Natural killer cell (primary cell): ENCODE measurements around the gene EPHA10. TPM values are rescaled to one million over a fixed set of nuclear protein-coding genes. Genes with fewer than 3 reads are reported as not detected.
"Not testable (repeated sequence)": the region's sequence is repeated elsewhere in the genome, so short reads cannot be mapped to it uniquely, and the experiment has no call there.

Experiments
- ATAC-seq, 3 donors: fragments of 150-1000 bp in 2 of 3; fragments of 200-7000 bp in 1 of 3; cut with Tn5 transposase; 1 replicate in 1 of 3; 2 replicates in 2 of 3; pipeline ENCODE4 v1.10.0; 2021; ENCODE audit warnings: mild to moderate bottlenecking in 2 of 3, moderate library complexity in 2 of 3
- DNase-seq, 2 donors: peaks; one replicate each; pipeline versions ENCODE4 v3.0.0 to v3.0.0-alpha.2; 2013 to 2021; ENCODE audit warnings: mixed read lengths in 1 of 2
- H3K27ac ChIP-seq: one replicate; pipeline ENCODE4 v1.5.1; 2013; ENCODE audit warnings: mild to moderate bottlenecking, low read length
- H3K27me3 ChIP-seq: one replicate; pipeline ENCODE4 v1.6.1; 2013; ENCODE audit warnings: low read length; ENCODE audit not compliant: control insufficient read depth, insufficient read depth
- H3K36me3 ChIP-seq: one replicate; pipeline ENCODE4 v1.6.1; 2013; ENCODE audit warnings: low read length; ENCODE audit not compliant: control insufficient read depth, insufficient read depth
- H3K4me1 ChIP-seq: one replicate; pipeline ENCODE4 v1.6.1; 2013; ENCODE audit warnings: low read length; ENCODE audit not compliant: control insufficient read depth, insufficient read depth
- H3K4me3 ChIP-seq: one replicate; pipeline ENCODE4 v1.5.1; 2013; ENCODE audit warnings: low read length
- H3K9me3 ChIP-seq: one replicate; pipeline ENCODE4 v1.6.1; 2013; ENCODE audit warnings: low read length; ENCODE audit not compliant: control insufficient read depth, insufficient read depth
- H3K27ac Mint-ChIP-seq, 2 donors: one replicate each; pipeline ENCODE4 v1.8.0; 2022; ENCODE audit warnings: mild to moderate bottlenecking in 2 of 2, mixed read lengths in 2 of 2, moderate library complexity in 1 of 2
- H3K27me3 Mint-ChIP-seq, 2 donors: one replicate each; pipeline ENCODE4 v1.8.0; 2022; ENCODE audit warnings: low read depth in 2 of 2, mixed read lengths in 2 of 2
- H3K36me3 Mint-ChIP-seq: one replicate; pipeline ENCODE4 v1.8.0; 2022; ENCODE audit warnings: mixed read lengths
- H3K4me1 Mint-ChIP-seq, 2 donors: one replicate each; pipeline ENCODE4 v1.8.0; 2022; ENCODE audit warnings: mixed read lengths in 2 of 2
- H3K4me3 Mint-ChIP-seq: one replicate; pipeline ENCODE4 v1.8.0; 2022; ENCODE audit warnings: mild to moderate bottlenecking, moderate library complexity, mixed read lengths
- H3K9me3 Mint-ChIP-seq, 2 donors: one replicate each; pipeline ENCODE4 v1.8.0; 2022; ENCODE audit warnings: mixed read lengths in 2 of 2
- WGBS: methylation state at CpG from one replicate; pipeline ENCODE4 v1.1.7; 2013; ENCODE audit warnings: missing lambda C conversion rate; ENCODE audit not compliant: insufficient coverage; 5-methylcytosine and 5-hydroxymethylcytosine counted together
- intact Hi-C: fragments of 100-400 bp; cut with micrococcal nuclease; formaldehyde crosslinking; loops from one replicate; pipeline ENCODE4 v1.14.2; 2022
- total RNA-seq, 4 donors: library from RNA; stranded (reverse); fragments of 120-200 nt in 1 of 4; gene quantifications; one replicate each; pipeline versions ENCODE4 v1.2.3 to v1.2.4, GENCODE V29; 2013 to 2022
- TF ChIP-seq, protein P1 (sequence below): fragments of 200-600 bp; IDR thresholded peaks from one replicate; pipeline ENCODE4 v1.8.0; 2022; ENCODE audit warnings: antibody characterized with exemption

EPHA10 gene
- total RNA-seq, 3 donors from 2014 or later (not counting 1 experiment from before 2014, with no cell fraction given): not detected

DNA sequence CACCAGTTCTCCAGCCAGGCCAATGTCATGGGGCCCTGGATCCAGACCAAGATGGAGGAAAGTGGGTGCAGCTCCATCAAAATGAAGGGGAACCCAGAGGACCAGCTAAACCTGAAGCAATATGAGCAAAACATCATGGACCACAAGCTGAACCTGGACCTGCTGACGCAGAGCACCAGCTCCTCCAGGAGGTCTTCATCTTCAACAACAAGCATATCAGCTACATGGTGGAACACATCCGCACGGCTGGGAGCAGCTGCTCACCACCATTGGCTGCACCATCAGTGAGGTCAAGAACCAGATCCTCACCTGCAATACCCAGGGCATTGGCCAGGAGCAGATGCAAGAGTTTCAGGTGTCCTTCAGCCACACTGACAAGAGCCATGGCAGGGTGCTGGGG, 13.7 kb upstream of the EPHA10 start:
- Mint-ChIP-seq H3K4me3 (no peak overlapping the region), H3K27ac (no peak overlapping the region), H3K27me3 (peaks cover 14 to 18% of the 10 kb centered on the region in 2 donors), H3K36me3 (no peaks in the 10 kb centered on the region), H3K9me3 (no peaks in the 10 kb centered on the region), H3K4me1 (no peaks in the 10 kb centered on the region)
- H3K4me1 ChIP-seq: no peaks in the 10 kb centered on the region
- DNase-seq: no peak
- no peak overlapping the region for H3K27ac ChIP-seq
- no peaks in the 10 kb centered on the region for H3K9me3 ChIP-seq
- TF ChIP-seq, protein P1, sequence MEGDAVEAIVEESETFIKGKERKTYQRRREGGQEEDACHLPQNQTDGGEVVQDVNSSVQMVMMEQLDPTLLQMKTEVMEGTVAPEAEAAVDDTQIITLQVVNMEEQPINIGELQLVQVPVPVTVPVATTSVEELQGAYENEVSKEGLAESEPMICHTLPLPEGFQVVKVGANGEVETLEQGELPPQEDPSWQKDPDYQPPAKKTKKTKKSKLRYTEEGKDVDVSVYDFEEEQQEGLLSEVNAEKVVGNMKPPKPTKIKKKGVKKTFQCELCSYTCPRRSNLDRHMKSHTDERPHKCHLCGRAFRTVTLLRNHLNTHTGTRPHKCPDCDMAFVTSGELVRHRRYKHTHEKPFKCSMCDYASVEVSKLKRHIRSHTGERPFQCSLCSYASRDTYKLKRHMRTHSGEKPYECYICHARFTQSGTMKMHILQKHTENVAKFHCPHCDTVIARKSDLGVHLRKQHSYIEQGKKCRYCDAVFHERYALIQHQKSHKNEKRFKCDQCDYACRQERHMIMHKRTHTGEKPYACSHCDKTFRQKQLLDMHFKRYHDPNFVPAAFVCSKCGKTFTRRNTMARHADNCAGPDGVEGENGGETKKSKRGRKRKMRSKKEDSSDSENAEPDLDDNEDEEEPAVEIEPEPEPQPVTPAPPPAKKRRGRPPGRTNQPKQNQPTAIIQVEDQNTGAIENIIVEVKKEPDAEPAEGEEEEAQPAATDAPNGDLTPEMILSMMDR: no peak
- WGBS: 80% methylated on average over 3 of the region's 3 CpGs
- no peak for ATAC-seq
- H3K27me3 ChIP-seq: no peaks in the 10 kb centered on the region
- intact Hi-C loops: no loop called here
- no peaks in the 10 kb centered on the region for H3K36me3 ChIP-seq
- H3K4me3 ChIP-seq: no peak overlapping the region

DNA sequence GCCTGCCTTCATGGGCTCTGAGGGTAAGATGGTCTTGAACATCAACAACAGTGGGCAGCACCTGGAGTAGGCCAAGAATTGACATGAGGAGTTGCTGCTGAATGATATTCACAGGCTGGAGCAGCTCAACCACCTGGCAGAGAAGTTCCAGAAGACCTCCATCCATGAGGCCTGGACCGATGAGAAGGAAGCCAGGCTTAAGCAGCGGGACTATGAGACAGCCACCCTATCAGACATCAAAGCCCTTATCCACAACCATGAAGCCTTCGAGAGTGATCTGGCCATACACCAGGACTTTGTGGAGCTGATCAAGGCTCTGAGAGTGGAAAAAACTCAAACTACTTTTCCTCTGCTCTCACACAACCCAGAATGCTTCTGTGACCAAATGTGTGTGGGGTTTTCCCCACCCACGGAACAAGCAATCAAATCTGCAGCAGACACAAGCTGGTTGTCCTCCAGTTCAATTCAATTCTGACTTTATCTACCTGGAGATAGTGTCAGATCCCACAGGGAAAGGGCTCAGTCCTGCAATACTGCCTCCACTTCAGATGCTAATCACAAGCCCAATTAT, 12.1 kb upstream of the EPHA10 start:
- no peak overlapping the region for H3K4me3 Mint-ChIP-seq
- H3K27ac Mint-ChIP-seq: no peak overlapping the region
- no peaks in the 10 kb centered on the region for H3K27me3 ChIP-seq
- WGBS: 71% methylated on average over 4 of the region's 4 CpGs
- ATAC-seq: no peak
- H3K27ac ChIP-seq: no peak overlapping the region
- H3K36me3 Mint-ChIP-seq: no peaks in the 10 kb centered on the region
- DNase-seq: no peak
- H3K36me3 ChIP-seq: no peaks in the 10 kb centered on the region
- no peaks in the 10 kb centered on the region for H3K4me1 Mint-ChIP-seq
- no peaks in the 10 kb centered on the region for H3K4me1 ChIP-seq
- peaks cover 20 to 25% of the 10 kb centered on the region in 2 donors for H3K27me3 Mint-ChIP-seq
- H3K4me3 ChIP-seq: no peak overlapping the region
- no peaks in the 10 kb centered on the region for H3K9me3 Mint-ChIP-seq
- intact Hi-C loops: no loop called here
- no peaks in the 10 kb centered on the region for H3K9me3 ChIP-seq
- TF ChIP-seq, protein P1: no peak

DNA sequence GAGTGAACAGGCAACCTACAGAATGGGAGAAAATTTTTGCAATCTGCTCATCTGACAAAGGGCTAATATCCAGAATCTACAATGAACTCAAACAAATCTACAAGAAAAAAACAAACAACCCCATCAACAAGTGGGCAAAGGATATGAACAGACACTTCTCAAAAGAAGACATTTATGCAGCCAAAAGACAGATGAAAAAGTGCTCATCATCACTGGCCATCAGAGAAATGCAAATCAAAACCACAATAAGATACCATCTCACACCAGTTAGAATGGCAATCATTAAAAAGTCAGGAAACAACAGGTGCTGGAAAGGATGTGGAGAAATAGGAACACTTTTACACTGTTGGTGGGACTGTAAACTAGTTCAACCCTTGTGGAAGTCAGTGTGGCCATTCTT, 6.5 kb upstream of the EPHA10 start:
- ATAC-seq, H3K4me3 Mint-ChIP-seq, intact Hi-C loops: not testable (repeated sequence)

DNA sequence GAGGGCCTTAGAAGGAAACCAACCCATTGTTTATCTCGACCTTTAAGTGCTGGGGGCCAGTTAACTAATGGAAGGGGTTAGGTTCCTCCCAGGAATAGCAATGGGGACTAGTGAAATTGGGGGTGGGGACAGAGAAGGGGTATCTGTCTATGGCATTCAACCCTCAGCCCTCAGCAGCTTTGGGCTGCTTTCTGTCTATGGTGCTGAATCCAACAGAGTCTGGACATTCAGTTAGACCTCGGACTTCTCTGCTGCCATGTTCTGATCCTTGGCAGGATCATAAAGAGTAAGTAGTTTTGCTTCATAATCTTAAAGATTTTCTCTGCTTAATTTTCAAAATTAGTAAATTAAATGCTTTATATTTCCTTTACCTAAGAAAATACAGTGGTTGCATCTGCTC, 2.6 kb upstream of the EPHA10 start:
- ATAC-seq (no peak), DNase-seq (no peak)
- H3K9me3 Mint-ChIP-seq: peaks cover 0 to 2% of the 10 kb centered on the region in 2 donors
- WGBS: 9% methylated on average over 1 of the region's 2 CpGs
- peaks cover 7% of the 10 kb centered on the region for H3K4me1 ChIP-seq
- no peak overlapping the region for H3K4me3 ChIP-seq
- H3K9me3 ChIP-seq: no peaks in the 10 kb centered on the region
- TF ChIP-seq, protein P1: no peak
- intact Hi-C loops: no loop called here
- peaks cover 68 to 76% of the 10 kb centered on the region in 2 donors for H3K27me3 Mint-ChIP-seq
- H3K36me3 ChIP-seq: no peaks in the 10 kb centered on the region
- H3K36me3 Mint-ChIP-seq: no peaks in the 10 kb centered on the region
- H3K27ac ChIP-seq: no peak overlapping the region
- peaks cover 30% of the 10 kb centered on the region for H3K27me3 ChIP-seq
- peaks cover 0 to 10% of the 10 kb centered on the region in 2 donors for H3K4me1 Mint-ChIP-seq
- no peak overlapping the region for H3K27ac Mint-ChIP-seq
- no peak overlapping the region for H3K4me3 Mint-ChIP-seq

More for the DNA sequence above, 6.5 kb upstream of the EPHA10 start:
- not testable (repeated sequence) for H3K9me3 Mint-ChIP-seq, H3K4me3 ChIP-seq, H3K9me3 ChIP-seq, H3K36me3 ChIP-seq, H3K4me1 ChIP-seq, H3K36me3 Mint-ChIP-seq, H3K27ac Mint-ChIP-seq, DNase-seq, H3K4me1 Mint-ChIP-seq, H3K27ac ChIP-seq
- H3K27me3 ChIP-seq: peaks cover 11% of the 10 kb centered on the region
- H3K27me3 Mint-ChIP-seq: peaks cover 41 to 57% of the 10 kb centered on the region in 2 donors
